Hematopoietic multipotent progenitor cell treated with erythropoietin and hydrocortisone succinate and interleukin-3 and kit ligand, for 6 days (in vitro differentiated cells): ENCODE data around the gene TP53I13.
"Not testable (repeated sequence)": the region's sequence is repeated elsewhere in the genome, so short reads cannot be mapped to it uniquely, and the experiment has no call there.

Experiments
- DNase-seq: peaks from one replicate; pipeline ENCODE4 v3.0.0-alpha.2; 2015

Gene TP53I13, protein sequence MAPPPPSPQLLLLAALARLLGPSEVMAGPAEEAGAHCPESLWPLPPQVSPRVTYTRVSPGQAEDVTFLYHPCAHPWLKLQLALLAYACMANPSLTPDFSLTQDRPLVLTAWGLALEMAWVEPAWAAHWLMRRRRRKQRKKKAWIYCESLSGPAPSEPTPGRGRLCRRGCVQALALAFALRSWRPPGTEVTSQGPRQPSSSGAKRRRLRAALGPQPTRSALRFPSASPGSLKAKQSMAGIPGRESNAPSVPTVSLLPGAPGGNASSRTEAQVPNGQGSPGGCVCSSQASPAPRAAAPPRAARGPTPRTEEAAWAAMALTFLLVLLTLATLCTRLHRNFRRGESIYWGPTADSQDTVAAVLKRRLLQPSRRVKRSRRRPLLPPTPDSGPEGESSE

DNA sequence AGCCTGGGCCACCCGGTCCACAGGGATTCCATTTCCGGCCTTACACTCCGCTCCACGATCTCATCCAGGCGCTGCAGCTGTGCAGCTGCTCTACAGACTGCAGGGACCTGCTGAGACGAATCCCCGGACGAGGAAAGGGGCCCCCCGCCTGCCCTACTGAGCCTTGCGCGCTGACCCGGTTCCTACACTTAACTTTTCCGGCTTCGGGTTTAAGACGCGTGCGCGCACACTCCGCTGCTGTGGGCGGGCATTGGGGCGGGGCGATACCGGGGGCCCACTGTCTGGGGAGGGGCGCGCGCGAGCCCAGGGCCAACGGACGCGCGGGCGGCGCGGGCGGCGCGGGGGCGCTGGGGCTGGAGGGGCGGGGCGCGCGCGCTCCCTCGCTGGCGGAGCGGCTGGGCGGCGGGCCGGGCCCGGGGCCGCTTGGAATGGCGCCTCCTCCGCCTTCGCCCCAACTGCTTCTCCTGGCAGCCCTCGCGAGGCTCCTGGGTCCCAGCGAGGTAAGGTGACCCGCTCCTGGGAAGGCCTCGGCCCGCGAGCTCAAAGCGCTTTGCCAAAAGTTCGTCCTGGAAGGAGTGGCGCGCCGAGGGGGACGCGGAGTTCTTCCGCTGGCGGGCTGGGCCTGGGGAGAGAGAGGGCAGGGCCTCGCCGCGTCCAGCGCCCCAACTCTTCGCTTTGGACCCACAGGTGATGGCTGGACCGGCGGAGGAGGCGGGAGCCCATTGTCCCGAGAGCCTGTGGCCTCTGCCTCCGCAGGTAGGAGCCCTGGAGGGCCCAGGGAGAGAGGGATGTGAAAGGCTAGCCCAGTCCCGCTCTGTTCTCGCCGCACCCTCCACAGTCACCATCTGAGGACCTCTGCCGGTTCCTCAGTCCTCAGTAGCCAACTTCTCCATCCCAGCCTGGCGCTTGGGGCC, at the start of gene TP53I13:
Gene TP53I13 (plus strand): TSS at position 371 of the 914 bp plus-strand sequence. CDS start 58 bp downstream, at position 429.
- DNase-seq, result peak; percentile 90

DNA sequence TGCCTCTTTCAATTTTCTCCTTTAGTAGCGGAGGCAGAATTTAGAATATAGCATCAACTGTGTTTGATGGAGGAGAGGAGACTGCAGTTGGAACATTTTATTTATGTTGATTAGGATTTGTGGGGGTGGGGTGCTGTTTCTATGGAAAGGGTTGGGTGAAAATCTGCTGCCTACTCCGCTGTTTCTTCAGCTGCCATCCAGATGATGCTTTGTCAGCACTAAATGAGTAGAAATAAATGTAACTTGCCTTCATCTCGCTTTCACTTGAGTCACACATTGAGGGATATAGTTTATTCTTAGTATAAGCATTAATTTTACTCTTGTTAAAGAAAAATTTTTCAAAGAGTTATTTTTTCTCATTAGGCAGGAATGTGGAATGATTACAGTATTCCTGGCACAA, 43.8 kb upstream of the TP53I13 start:
- DNase-seq, result no peak

DNA sequence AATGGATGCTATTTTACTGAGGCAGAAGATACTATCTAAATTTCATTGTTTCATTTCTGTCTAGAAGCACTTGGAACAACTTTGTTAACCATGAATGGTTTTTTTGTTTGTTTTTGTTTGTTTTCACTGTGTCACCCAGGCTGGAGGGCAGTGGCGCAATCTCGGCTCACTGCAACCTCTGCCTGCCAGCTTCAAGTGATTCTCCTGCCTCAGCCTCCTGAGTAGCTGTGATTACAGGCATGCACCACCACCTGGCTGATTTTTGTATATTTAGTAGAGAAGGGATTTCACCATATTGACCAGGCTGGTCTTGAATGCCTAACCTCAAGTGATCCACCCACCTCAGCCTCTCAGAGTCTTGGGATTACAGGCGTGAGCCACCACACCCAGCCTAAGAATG, 42.2 kb upstream of the TP53I13 start:
- no peak for DNase-seq

DNA sequence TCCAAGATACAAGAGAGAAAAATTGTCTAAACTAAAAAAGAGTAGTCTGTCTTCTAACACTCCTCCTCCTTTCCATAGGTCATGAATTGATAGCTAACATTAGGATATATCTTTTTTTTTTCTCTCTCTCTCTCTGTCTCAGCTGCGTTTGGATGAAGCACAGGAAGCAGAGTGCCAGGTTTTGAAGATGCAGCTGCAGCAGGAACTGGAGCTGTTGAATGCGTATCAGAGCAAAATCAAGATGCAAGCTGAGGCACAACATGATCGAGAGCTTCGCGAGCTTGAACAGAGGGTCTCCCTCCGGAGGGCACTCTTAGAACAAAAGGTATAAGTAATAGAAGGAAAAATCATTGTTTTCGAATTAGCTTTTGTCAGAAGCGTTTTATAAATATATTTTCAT, 34.5 kb upstream of the TP53I13 start:
- DNase-seq, result no peak

DNA sequence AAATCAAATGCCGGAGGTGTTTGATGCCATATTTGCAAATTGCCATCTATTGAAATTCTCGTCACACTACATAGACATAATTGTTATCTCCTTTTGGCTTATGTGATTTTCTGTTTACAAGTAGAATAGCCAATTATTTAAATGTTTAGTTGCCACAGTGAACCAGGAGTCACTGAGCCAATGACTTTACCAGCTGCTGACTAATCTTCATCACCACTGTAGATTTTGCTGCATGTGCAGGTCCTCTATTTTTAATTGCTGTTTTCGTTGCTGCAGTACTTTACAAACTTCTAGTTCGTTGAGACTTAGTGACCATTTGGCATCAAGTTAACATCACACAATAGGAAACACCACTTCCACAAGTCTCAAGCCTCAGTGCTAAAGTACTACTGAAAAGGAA, 24.4 kb upstream of the TP53I13 start:
- no peak for DNase-seq

DNA sequence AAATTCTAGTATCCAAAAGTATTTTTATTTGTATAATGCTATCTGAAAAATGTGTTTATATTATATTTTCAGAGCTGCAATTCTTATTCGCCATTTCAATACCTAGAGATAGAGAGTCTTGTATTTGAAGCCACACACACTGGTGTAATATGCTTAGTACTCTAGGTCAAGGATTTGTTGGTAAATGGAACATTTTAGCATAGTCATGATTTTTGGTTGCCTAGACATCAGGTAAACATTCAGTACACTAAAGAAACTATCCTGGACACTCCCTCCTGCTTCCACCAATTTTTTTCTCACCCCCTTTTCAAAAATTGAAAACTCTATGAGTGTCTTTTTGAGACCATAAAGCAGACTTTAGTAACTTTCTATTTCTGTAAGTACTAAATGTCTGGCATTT, 22.4 kb upstream of the TP53I13 start:
- no peak for DNase-seq

DNA sequence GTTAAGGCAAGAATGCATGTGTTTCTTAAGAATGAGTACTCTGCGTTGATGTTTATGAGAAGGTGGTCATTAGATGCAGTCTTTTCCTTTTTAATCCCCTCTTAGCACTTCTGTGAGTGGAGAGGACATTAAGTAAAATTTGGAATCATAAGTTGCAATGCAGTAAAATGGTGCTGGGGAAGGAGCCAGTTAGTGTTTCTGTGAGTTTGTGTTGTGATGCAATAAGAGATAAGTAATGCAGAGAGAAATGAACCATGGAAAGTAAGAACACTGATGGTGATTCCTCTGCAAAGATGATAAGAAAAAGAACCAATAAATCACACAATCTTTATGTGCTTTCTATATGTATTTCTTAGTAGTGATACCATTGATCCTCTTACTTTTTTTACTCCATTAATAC, 21.7 kb upstream of the TP53I13 start:
- DNase-seq, result no peak

DNA sequence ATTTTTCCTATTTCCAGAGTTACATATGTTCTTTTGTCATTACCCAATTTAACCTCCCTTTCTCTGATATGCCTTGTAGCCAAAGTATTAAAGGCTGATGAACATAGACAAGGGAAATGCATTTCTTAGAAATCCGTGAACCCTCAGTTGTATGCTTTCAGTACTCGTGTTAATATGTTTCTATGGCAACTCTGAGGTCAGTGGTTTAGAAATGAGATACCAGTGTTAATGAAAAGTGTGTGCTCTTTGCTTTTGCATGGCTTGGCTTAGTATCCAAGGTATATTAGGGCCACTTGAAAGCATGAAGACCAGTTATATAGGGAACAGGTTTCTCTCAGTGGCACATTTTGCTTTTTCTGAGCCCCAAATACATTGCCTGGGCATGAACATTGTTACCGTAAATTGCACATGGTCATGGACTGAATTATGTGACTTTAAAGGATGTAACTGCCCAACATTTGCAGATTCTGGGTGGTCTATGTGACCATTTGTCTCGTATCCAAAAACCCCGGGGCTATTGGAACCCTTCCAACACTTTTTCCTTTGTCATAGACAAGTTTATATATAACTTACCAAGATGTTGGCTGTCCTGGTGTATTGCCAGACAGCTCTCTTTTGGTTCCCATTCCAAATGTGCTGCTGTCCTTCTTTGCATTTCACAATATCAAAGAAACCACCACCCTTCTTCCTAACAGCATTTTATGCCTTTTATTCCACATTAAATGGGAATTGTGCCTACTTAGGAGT, 19.2 kb upstream of the TP53I13 start:
- DNase-seq, result peak; percentile 57

- no peak for DNase-seq
Measured at GRCh38 chr17:29555840-29556239, 12.7 kb upstream of the TP53I13 start.

DNA sequence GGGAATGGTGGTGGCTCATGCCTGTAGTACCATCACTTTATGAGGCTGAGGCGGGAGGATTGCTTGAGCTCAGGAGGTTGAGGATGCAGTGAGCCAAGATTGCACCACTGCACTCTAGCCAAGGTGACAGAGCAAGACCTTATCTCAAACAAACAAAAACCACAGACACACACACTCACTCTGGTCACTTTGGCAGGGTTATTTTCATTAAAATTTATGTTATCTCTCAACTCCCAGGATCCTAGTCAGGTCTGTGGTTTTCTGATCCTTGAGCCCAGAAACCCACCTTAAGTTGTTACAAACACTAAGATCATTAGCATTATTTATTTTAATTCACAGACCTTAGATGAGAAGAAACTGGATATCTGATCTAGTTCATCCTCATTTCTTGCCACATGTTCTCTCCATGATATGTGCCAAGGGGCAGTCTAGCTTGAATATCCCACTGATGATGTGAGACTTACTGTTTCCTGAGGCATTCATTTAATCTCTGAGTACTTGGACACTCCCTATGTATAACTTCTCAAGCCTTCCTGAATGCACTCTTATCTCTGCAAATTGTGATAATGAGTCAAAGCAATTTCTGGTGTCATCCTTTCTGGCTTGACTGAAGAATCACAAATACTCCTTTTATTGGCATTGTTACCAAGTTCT, 11.3 kb upstream of the TP53I13 start:
- DNase-seq, result peak; percentile 71

DNA sequence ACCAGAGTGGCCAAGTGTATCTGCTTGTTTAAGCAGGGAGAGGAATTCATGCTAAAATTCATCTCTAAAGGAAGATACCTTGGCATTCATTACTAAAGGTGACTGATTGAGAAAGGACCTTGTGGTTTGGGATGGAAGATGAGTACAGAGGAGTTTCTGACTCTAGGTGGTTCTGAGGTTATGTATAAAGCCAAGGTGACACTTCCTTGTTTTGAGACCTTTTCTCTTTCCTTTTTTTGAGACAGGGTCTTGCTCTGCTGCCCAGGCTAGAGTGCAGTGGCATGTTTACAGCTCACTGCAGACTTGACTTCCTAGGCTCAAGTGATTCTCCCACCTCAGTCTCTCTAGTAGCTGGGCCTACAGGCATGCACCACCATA, 10.8 kb upstream of the TP53I13 start:
- no peak for DNase-seq

DNA sequence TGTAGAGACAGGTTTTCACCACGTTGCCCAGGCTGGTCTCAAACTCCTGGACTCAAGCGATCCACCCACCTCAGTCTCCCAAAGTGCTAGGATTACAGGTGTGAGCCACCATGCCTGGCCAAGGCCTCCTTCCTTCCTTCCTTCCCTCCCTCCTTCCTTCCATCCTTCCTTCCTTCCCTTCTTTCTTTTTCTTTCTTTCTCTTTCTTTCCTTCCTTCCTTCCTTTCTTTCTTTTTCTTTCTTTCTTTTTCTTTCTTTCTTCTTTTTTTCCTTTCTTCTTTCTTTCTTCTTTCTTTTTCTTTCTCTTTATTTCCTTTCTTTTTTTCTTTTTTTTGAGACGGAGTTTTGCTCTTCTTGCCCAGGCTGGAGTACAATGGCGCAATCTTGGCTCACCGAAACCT, 10.4 kb upstream of the TP53I13 start:
- DNase-seq, result not testable (repeated sequence)

DNA sequence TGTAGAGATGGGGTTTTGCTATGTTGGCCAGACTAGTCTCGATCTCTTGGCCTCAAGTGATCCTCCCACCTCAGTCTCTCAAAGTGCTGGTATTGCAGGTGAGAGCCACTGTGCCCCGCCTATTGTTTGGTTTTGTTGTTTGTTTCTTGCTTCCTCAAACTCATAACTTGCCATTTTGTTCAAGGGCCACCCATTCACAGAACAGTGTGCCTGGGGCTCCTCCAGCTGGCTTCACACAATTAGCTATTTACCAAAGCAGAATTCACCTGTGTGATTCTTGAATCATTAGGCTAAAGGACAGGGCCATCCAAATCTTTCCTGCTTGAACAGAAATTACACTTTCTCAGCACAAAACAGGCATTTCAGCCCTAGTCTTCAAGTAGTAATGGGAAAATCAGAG, 8.9 kb upstream of the TP53I13 start:
- DNase-seq, result peak; percentile 1

DNA sequence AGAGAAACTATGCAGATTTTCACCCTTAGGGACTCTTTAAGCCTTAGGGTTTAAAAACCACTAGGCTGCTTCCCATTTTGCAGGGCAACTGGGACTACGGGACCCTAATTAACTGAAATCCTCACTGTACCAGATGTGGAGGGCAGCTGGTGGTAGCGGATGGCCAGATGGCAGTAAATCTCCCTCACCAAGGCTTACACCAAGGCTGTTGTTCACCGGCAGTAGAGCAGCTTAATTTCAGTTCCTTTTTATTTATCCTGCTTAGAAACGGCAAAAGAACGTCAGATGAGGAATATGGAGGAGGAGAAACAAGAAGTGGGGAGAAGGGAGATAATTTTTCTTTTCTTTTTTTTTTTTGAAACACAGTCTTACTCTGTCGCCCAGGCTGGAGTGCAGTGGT, 8.2 kb upstream of the TP53I13 start:
- peak; percentile 17 for DNase-seq

- peak; percentile 54 for DNase-seq
Measured at GRCh38 chr17:29561554-29562517, 6.7 kb upstream of the TP53I13 start.

GRCh38 chr17:29562615-29563014, 5.9 kb upstream of the TP53I13 start:
- DNase-seq, result no peak

DNA sequence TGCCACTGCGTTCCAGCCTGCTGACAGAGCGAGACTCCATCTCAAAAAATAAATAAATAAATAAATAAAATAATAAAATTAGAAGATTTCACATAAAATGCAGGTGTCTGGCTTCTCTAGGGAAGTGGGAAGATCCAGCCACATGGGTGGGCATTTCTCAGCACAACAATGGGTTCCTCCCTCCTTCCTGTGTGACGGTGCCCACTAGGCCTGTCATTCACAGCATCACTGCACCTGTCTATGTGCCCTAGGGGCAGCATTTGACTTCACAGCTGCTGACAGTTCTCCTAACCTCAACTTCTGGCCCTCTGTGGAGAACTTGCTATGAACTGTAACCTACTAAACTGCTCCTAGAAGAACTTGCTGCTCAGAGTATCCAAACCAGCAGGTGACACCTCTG, 4.7 kb upstream of the TP53I13 start:
- DNase-seq, result no peak

GRCh38 chr17:29565643-29566472, 2.6 kb upstream of the TP53I13 start:
- peak; percentile 67 for DNase-seq

- peak; percentile 72 for DNase-seq
Measured at GRCh38 chr17:29566473-29567303, 1.8 kb upstream of the TP53I13 start, which contains the start of gene ABHD15. Gene ABHD15 (minus strand): TSS chr17:29567037. CDS start chr17:29566966, 71 bp downstream.

GRCh38 chr17:29567304-29567553, 1.3 kb upstream of the TP53I13 start:
- no peak for DNase-seq
